ENCODE measurements around the gene DDC.

The DDC gene

GRCh38 chr7:50564640-50565558 is at the start of gene DDC:
Gene DDC (minus strand): TSS chr7:50565405. CDS start chr7:50544085, 21,320 bp downstream.
- no peak for DNase-seq (ENCODE audit: low read depth in 2 of 2)

GRCh38 chr7:50613473-50613872 is 48.3 kb upstream of the DDC start:
- no peak for DNase-seq (ENCODE audit: low read depth in 2 of 2)

- no peak for DNase-seq (ENCODE audit: low read depth in 2 of 2)
These were observed 47.5 kb upstream of the DDC start for GRCh38 chr7:50612704-50613103.

- DNase-seq (ENCODE audit: low read depth in 2 of 2) = no peak
These were observed 45.5 kb upstream of the DDC start for GRCh38 chr7:50610521-50611277.

GRCh38 chr7:50608196-50608906 is 43.1 kb upstream of the DDC start:
- no peak for DNase-seq (ENCODE audit: low read depth in 2 of 2)

- DNase-seq (ENCODE audit: low read depth in 2 of 2) = no peak
These were observed 42.4 kb upstream of the DDC start for GRCh38 chr7:50607524-50608125.

- DNase-seq (ENCODE audit: low read depth in 2 of 2) = no peak
These were observed 39.9 kb upstream of the DDC start for GRCh38 chr7:50605059-50605458.

- no peak for DNase-seq (ENCODE audit: low read depth in 2 of 2)
These were observed 38.1 kb upstream of the DDC start for GRCh38 chr7:50603287-50603686.

- DNase-seq (ENCODE audit: low read depth in 2 of 2) = no peak
These were observed 34.2 kb upstream of the DDC start for GRCh38 chr7:50599385-50599784.

GRCh38 chr7:50598460-50599343 is 33.5 kb upstream of the DDC start:
- no peak for DNase-seq (ENCODE audit: low read depth in 2 of 2)

- DNase-seq (ENCODE audit: low read depth in 2 of 2) = no peak
These were observed 31.3 kb upstream of the DDC start for GRCh38 chr7:50596484-50596883.

GRCh38 chr7:50595491-50596102 is 30.4 kb upstream of the DDC start:
- no peak for DNase-seq (ENCODE audit: low read depth in 2 of 2)

GRCh38 chr7:50594734-50595485 is 29.7 kb upstream of the DDC start:
- DNase-seq (ENCODE audit: low read depth in 2 of 2) = no peak

- no peak for DNase-seq (ENCODE audit: low read depth in 2 of 2)
These were observed 28.9 kb upstream of the DDC start for GRCh38 chr7:50594136-50594535.

- DNase-seq (ENCODE audit: low read depth in 2 of 2) = no peak
These were observed 27.7 kb upstream of the DDC start for GRCh38 chr7:50592940-50593339.

GRCh38 chr7:50591480-50592438 is 26.6 kb upstream of the DDC start:
- no peak for DNase-seq (ENCODE audit: low read depth in 2 of 2)

GRCh38 chr7:50591098-50591479 is 25.9 kb upstream of the DDC start:
- DNase-seq (ENCODE audit: low read depth in 2 of 2) = no peak

- no peak for DNase-seq (ENCODE audit: low read depth in 2 of 2)
These were observed 25.3 kb upstream of the DDC start for GRCh38 chr7:50590535-50590934.

GRCh38 chr7:50589364-50589763 is 24.2 kb upstream of the DDC start:
- no peak for DNase-seq (ENCODE audit: low read depth in 2 of 2)
